ENCODE measurements around the gene LIPA.
"Not testable (repeated sequence)": the region's sequence is repeated elsewhere in the genome, so short reads cannot be mapped to it uniquely, and the experiment has no call there.

Gene LIPA

GRCh38 chr10:89251409-89252224 lies at the start of gene LIPA:
Gene LIPA, minus strand, starts transcription at chr10:89251775. Its CDS starts 4,127 bp downstream, at chr10:89247648.
- DNase-seq = peak; percentile 98

DNA sequence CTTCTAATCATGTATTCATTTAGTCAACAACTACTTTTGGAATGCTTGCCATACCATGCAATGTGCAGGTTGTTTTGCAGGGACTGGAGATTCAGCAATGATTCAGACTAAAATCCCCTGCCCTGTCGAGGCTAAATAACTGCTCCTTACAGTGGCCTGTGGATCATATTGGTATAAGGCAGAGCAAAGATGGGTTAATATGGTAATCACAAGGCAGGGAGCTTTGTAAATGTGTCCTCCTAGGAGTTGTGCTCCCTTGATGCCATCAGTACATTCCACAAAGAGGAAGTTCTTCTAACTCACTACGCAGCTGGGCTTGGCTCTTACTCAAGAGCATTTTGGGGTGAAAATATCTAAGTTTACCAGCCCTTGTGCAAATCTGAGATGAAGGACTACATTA lies 49.7 kb upstream of the LIPA start:
- peak; percentile 35 for DNase-seq

- no peak for DNase-seq
These were observed 47.5 kb upstream of the LIPA start for GRCh38 chr10:89299031-89299430.

DNA sequence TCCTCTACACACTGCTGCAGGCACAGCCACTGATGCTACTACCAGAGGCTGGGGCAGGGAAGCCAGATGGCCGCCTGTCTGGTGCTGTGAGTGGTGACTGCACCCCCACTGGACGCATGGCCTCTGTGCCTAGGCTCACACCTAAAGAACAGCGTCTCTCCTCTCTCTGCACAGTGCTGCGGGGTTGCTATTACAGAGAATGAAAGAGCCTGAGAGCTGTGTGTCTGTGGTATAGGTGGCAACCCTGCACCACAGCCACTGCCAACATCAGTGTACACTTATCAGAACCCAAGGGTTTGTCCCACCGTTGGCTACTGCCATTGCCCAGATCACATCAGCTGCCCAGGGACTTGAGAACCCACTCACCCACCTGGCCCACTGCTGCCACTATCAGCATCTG lies 46.2 kb upstream of the LIPA start:
- DNase-seq = no peak

DNA sequence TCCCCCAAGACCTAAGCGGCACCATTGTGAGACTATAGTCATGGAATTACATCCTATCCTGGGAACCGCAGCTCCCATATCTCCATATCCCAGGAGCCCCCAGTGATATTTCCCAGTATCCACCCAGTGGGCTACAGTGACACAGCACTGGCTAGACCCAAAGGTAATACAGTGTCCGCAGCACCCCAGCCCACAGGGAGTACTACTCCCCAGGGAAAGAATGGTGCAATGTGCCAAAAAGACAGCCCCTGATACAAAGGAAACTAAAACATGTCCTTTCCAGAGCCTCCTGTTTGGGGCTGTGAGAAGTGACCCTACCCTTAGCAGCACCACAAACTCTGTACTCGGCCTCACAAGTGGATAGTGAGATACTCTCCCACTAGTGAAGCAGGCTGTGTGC lies 45.8 kb upstream of the LIPA start:
- DNase-seq = no peak

DNA sequence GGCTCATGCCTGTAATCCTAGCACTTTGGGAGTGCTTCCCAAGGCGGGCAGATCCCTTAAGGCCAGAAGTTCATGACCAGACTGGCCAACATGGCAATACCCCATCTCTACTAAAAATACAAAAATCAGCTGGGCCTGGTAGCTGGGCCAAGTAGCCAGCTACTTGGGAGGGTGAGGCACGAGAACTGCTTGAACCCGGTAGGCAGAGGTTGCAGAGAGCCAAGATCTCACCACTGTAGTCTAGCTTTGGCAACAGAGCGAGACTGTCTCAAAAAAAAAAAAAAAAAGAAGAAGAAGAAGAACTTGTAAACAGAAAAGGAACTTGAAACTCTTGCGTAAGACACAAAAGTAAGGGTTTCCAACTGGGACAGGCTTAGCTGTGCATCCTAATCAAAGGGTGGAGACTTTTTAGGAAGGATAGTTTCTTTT lies 44.7 kb upstream of the LIPA start:
- no peak for DNase-seq

DNA sequence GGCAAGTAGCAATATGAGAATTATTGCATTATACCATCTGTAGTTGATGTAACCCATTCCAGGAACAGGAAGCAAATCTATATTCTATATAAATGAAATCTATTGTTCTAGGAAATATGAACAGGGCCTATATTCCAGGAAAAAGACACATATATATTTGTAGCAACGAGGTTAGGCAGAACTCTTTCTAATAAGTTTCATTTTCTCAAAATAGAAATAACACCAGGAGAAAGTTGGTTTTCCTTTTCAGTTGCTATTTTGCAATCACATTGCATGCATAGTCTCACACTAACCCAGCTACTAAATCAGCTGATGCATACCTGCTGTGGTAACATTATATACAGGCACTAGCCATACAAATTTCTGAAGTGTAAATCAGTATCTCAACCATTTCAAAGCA lies 44.0 kb upstream of the LIPA start:
- no peak for DNase-seq

GRCh38 chr10:89294721-89295239 lies 43.2 kb upstream of the LIPA start:
- no peak for DNase-seq

- not testable (repeated sequence) for DNase-seq
These were observed 33.7 kb upstream of the LIPA start for GRCh38 chr10:89285303-89285702.

GRCh38 chr10:89284711-89285110 lies 33.1 kb upstream of the LIPA start:
- not testable (repeated sequence) for DNase-seq

GRCh38 chr10:89283936-89284475 lies 32.4 kb upstream of the LIPA start:
- DNase-seq = no peak

DNA sequence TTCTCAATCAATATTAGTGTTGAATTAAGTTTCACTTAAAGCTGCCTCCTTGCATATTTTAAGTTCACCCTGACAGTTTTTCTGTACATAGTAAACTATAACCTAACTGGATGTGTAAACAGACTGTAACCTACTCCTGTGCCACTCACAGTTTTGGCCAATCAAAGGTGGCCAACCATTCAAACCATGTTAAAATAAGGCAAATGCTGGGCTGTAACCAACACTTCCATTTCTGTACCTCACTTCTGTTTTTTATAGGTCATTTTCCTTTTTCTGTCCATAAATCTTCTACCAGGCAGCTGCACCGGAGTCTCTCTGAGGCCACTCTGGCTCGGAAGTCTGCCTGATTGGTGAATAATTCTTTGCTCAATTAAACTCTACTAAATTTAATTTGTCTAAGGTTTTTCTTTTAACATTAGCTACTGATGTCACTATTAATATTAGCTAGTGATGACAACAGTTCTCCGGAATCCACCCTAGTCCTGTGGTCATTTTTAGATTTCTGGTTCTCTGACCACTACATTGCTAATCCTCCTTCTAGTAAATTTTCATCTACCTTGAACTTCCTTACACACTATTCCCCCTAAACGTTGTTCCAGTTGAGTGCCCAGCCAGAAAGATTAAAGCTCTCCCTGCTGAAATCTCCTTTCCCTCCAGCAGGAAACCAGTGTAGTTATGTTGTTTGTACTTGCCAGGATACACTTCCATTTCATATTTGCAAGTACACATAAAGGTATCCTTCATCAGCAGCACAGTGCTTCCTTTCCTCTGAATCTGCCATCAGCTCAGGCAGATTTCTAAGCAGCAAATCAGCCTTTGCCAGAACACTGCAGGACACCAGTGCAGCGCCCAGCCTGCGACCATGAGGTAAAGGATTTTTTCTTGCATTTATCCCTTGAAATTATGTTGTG lies 31.7 kb upstream of the LIPA start:
- no peak for DNase-seq

DNA sequence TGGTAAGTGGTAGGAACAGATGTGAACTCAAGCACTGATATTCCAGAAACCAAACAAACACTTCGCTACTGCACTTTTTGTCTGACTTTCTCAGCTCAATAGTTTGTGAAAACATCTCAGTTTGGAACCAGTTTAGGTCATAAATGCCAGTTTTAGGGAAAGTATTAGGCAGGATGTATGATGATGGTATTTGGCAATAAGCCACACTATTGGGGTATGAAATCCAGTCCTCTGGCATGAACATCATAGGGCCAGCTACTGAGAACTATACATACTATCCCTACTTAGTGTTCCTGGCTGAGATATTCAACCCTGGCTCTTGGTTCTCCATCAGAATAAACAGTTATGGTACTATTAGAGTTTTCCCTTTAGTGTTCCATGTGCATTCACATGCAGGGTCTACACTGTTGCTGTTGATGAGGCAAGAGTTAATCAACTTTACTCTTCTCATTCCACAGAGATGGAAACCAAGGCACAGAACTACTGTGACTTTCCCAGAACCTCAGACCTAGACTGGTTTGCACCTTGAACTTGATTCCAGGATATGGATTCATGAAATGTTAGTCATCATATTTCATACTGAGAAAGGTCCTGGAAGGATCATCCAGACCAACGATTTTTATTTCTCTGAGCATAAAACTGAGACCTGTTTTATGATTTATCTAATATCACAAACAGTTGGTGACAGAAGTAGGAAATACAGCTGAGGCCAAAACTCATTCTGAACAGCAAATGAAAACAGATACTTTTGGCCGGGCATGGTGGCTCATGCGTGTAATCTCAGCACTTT lies 30.2 kb upstream of the LIPA start:
- no peak for DNase-seq

DNA sequence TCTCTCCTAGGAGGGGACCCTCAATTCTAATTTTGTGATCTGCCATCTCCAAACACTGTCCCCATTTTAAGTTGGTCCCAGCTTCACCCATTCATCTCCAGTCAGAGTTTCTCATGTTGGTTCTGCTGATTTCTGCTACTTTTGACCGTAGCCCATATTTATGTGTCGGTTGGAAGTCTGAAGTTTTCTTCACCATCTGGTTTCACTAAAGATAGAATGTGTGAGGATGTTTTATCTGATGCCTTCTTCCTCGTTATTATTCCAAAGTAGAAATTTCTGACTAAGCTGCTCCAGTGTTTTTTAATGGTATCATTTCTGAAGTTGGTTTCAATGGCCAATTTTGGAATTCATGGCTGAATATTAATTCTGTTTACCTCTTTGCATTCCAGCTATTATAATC lies 28.9 kb upstream of the LIPA start:
- DNase-seq = no peak

- no peak for DNase-seq
These were observed 27.9 kb upstream of the LIPA start for GRCh38 chr10:89279421-89279869.

- no peak for DNase-seq
These were observed 27.4 kb upstream of the LIPA start for GRCh38 chr10:89278900-89279392.

DNA sequence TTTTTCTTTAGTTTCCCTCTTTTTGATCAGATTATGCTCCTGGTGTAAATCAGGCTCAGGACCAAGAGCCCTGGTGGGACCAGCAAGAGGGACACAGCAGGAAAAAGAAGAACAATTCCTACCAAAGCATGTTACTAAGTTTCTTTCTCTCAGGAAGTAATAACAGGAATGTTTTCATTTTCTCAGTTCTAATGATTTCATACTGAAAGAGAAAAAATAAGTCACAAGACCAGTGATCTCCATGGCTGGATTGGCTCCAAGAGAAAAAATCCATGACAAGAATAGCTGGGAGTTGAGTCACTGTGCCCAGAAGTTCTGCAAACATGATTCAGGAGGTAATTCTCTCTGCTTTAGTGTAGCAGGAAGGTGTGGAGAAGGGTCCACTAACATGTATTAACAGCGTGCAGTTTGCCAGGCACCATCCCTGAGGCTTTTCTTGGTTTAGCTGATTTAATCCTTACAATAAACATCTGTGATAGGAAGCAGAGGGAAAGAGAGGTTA lies 26.5 kb upstream of the LIPA start:
- no peak for DNase-seq

DNA sequence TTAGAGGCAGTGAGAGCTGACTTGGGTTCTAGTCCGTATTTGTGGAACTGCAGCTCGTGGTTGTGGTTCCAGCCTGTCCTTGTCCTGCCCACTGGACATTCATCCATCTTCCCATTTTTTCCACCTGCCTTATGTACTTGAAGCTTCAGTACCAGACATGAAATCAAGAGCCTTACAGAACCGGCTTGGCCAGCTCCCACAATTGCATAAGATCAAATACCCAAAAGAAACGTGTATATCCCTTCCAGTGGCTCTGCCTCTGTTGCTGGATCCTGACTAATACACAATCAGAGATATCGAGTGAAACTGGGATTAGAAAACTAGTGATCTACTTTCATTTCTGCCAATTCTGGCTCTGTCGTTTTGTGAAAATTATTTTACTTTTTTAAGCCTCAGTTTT lies 23.8 kb upstream of the LIPA start:
- no peak for DNase-seq

- DNase-seq = no peak
These were observed 23.4 kb upstream of the LIPA start for GRCh38 chr10:89274928-89275327.

DNA sequence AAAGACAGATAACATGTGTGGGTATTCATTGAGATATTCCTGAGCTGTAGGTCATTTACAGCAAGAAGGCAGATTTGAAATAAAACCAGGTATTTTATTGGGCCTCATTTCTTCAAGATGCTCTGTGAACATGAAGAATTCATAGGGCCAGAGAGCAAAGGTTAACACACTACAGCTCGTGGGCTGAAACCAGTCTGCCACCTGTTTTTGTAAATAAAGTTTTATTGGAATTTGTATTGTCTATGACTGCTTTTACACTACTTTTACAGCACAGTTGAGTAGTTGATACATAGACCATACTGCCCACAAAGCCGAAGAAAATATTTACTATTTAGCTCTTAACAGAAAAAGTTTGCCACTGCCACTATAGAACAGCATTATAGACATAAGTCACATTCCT lies 22.1 kb upstream of the LIPA start:
- no peak for DNase-seq

- DNase-seq = no peak
These were observed 20.0 kb upstream of the LIPA start for GRCh38 chr10:89271532-89271931.

DNA sequence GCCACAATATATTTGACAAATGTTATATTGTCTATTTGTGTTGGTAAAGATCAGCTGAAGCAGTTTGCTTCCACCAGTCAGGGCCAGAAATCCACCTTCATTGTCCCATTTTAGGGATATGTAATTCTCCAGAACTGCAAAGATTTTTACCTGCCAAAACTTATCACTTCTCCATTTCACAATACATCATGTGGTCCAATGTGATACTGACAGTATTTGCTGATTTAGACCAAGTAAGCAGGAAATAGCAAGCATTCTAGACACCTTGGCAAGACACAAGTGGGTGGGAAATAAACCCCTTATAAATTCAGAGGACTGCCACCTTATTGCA lies 18.5 kb upstream of the LIPA start:
- no peak for DNase-seq

All from CD4-positive, alpha-beta T cell treated with Interleukin-12 subunit alpha and Interleukin-12 subunit beta, for 1 hour (primary cell).